Measurements from ENCODE around the gene RFX4.

RFX4 gene

GRCh38 chr12:106739815-106740530 lies 157.2 kb downstream of the RFX4 start:
- peaks cover 0 to 11% of the 10 kb centered on the region in 2 donors for H3K4me1 ChIP-seq (ENCODE audit: control insufficient read depth in 2 of 2, insufficient read depth in 2 of 2, low read length in 2 of 2)
- no peak overlapping the region for H3K9ac ChIP-seq (ENCODE audit: low read depth in 1 of 2, low read length in 2 of 2)
- peak overlapping the region; percentile 0 to 36 for H3K4me3 ChIP-seq (ENCODE audit: low read length in 2 of 2)
- H3K27me3 ChIP-seq (ENCODE audit: control insufficient read depth in 2 of 2, insufficient read depth in 2 of 2, low read length in 2 of 2): no peaks in the 10 kb centered on the region
- H3K27ac ChIP-seq (ENCODE audit: low read depth in 2 of 2, low read length in 2 of 2): peak overlapping the region in 1 of 2 donors; percentile 14
- H3K36me3 ChIP-seq (ENCODE audit: control insufficient read depth in 2 of 2, insufficient read depth in 2 of 2, low read length in 2 of 2): no peaks in the 10 kb centered on the region
- H3K9me3 ChIP-seq (ENCODE audit: control insufficient read depth in 2 of 2, low read length in 2 of 2): no peaks in the 10 kb centered on the region

DNA sequence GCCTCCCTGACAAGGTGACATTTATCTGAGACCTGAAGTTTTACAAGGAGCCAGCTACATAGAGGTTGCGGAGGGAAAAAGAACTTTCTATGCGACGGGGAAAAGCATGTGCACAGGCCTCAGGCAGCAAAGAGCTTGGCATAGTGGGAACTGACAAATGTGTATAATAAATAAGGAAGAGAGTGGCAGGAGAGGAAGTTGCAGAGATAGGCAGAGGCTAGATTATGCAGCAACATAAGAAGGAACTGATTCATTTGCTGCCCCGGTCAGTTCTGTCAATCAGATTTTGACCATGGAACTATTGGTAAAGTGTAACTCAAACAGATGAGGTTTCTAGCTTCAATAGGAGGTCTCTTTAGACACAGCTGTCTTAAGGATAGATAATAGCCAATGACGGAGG lies 158.0 kb downstream of the RFX4 start:
- Histone ChIP-seq H3K4me3 (ENCODE audit: low read length in 2 of 2) (no peak overlapping the region), H3K27ac (ENCODE audit: low read depth in 2 of 2, low read length in 2 of 2) (no peak overlapping the region), H3K4me1 (ENCODE audit: control insufficient read depth in 2 of 2, insufficient read depth in 2 of 2, low read length in 2 of 2) (peaks cover 0 to 11% of the 10 kb centered on the region in 2 donors), H3K36me3 (ENCODE audit: control insufficient read depth in 2 of 2, insufficient read depth in 2 of 2, low read length in 2 of 2) (no peaks in the 10 kb centered on the region), H3K9ac (ENCODE audit: low read depth in 1 of 2, low read length in 2 of 2) (no peak overlapping the region), H3K27me3 (ENCODE audit: control insufficient read depth in 2 of 2, insufficient read depth in 2 of 2, low read length in 2 of 2) (no peaks in the 10 kb centered on the region), H3K9me3 (ENCODE audit: control insufficient read depth in 2 of 2, low read length in 2 of 2) (no peaks in the 10 kb centered on the region)

GRCh38 chr12:106741247-106741646 lies 158.4 kb downstream of the RFX4 start:
- Histone ChIP-seq H3K36me3 (ENCODE audit: control insufficient read depth in 2 of 2, insufficient read depth in 2 of 2, low read length in 2 of 2) (no peaks in the 10 kb centered on the region), H3K9ac (ENCODE audit: low read depth in 1 of 2, low read length in 2 of 2) (no peak overlapping the region), H3K4me1 (ENCODE audit: control insufficient read depth in 2 of 2, insufficient read depth in 2 of 2, low read length in 2 of 2) (peaks cover 0 to 11% of the 10 kb centered on the region in 2 donors), H3K4me3 (ENCODE audit: low read length in 2 of 2) (no peak overlapping the region), H3K27me3 (ENCODE audit: control insufficient read depth in 2 of 2, insufficient read depth in 2 of 2, low read length in 2 of 2) (no peaks in the 10 kb centered on the region), H3K9me3 (ENCODE audit: control insufficient read depth in 2 of 2, low read length in 2 of 2) (no peaks in the 10 kb centered on the region), H3K27ac (ENCODE audit: low read depth in 2 of 2, low read length in 2 of 2) (no peak overlapping the region)

DNA sequence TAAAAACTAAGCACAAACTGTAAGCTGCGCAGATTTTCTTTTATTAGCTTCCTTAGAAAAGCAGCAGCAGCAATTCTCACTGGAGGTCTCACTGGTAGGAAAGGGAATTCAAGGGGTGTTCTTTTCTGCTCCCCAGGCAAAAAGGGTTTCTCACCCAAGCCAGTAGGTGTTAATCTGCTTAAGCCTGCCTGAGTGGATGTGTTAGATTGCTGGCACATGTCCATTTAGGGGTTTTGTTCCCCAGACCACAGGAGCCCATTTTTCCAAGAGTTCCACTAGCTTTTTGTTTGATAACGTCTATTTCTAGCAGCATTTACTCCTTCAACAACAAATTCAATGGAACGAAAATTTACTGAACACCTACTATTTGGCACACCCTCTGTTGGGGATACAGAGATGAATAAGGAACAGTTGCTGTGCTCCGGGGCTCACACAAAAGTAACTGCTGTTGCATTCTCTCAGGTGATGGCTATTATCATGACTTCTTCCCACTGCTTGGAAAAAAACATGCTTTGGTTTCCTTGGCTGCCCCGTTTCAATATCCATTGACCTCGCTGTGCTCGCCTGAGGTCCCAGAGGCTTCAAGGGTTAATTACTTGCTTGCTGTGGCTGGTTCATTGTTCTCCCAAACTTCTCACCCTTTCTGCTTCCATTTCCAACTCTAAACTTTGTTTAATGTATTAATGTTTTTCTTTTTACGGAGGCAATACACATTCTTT lies 160.6 kb downstream of the RFX4 start:
- Histone ChIP-seq H3K27me3 (ENCODE audit: control insufficient read depth in 2 of 2, insufficient read depth in 2 of 2, low read length in 2 of 2) (no peaks in the 10 kb centered on the region), H3K4me1 (ENCODE audit: control insufficient read depth in 2 of 2, insufficient read depth in 2 of 2, low read length in 2 of 2) (peaks cover 0 to 11% of the 10 kb centered on the region in 2 donors), H3K9ac (ENCODE audit: low read depth in 1 of 2, low read length in 2 of 2) (no peak overlapping the region), H3K4me3 (ENCODE audit: low read length in 2 of 2) (no peak overlapping the region), H3K36me3 (ENCODE audit: control insufficient read depth in 2 of 2, insufficient read depth in 2 of 2, low read length in 2 of 2) (no peaks in the 10 kb centered on the region), H3K27ac (ENCODE audit: low read depth in 2 of 2, low read length in 2 of 2) (no peak overlapping the region), H3K9me3 (ENCODE audit: control insufficient read depth in 2 of 2, low read length in 2 of 2) (no peaks in the 10 kb centered on the region)

GRCh38 chr12:106744600-106744999 lies 161.8 kb downstream of the RFX4 start:
- Histone ChIP-seq H3K27me3 (ENCODE audit: control insufficient read depth in 2 of 2, insufficient read depth in 2 of 2, low read length in 2 of 2) (no peaks in the 10 kb centered on the region), H3K9ac (ENCODE audit: low read depth in 1 of 2, low read length in 2 of 2) (no peak overlapping the region), H3K27ac (ENCODE audit: low read depth in 2 of 2, low read length in 2 of 2) (no peak overlapping the region), H3K9me3 (ENCODE audit: control insufficient read depth in 2 of 2, low read length in 2 of 2) (no peaks in the 10 kb centered on the region), H3K4me1 (ENCODE audit: control insufficient read depth in 2 of 2, insufficient read depth in 2 of 2, low read length in 2 of 2) (peaks cover 0 to 7% of the 10 kb centered on the region in 2 donors), H3K4me3 (ENCODE audit: low read length in 2 of 2) (no peak overlapping the region), H3K36me3 (ENCODE audit: control insufficient read depth in 2 of 2, insufficient read depth in 2 of 2, low read length in 2 of 2) (no peaks in the 10 kb centered on the region)

GRCh38 chr12:106745181-106745745 lies 162.5 kb downstream of the RFX4 start:
- Histone ChIP-seq H3K9me3 (ENCODE audit: control insufficient read depth in 2 of 2, low read length in 2 of 2) (no peaks in the 10 kb centered on the region), H3K27me3 (ENCODE audit: control insufficient read depth in 2 of 2, insufficient read depth in 2 of 2, low read length in 2 of 2) (no peaks in the 10 kb centered on the region), H3K4me1 (ENCODE audit: control insufficient read depth in 2 of 2, insufficient read depth in 2 of 2, low read length in 2 of 2) (no peaks in the 10 kb centered on the region), H3K27ac (ENCODE audit: low read depth in 2 of 2, low read length in 2 of 2) (no peak overlapping the region), H3K36me3 (ENCODE audit: control insufficient read depth in 2 of 2, insufficient read depth in 2 of 2, low read length in 2 of 2) (no peaks in the 10 kb centered on the region), H3K4me3 (ENCODE audit: low read length in 2 of 2) (no peak overlapping the region), H3K9ac (ENCODE audit: low read depth in 1 of 2, low read length in 2 of 2) (no peak overlapping the region)

DNA sequence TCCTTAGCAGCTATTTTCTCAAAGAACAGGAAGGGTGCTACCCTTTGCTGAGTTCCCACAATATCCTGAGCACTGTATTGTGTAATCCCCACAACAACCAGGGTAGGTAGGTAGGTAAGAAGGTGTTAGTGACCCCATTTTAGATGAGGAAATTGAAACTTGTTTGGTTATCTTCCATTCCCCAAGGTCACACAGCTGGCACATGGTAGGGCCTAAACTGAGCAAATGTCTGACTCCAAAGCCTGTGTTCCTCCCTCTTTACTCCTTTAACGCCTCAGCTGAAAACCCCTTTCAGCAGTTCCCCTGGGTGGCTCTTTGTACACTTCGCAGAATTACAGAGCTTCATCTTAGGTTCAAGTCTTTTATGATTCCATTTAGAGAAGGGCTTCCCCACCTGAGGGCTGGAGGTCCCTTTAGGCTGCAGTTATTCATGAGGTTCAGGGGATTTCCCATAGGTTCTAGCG lies 165.2 kb downstream of the RFX4 start:
- Histone ChIP-seq H3K4me3 (ENCODE audit: low read length in 2 of 2) (no peak overlapping the region), H3K9ac (ENCODE audit: low read depth in 1 of 2, low read length in 2 of 2) (no peak overlapping the region), H3K4me1 (ENCODE audit: control insufficient read depth in 2 of 2, insufficient read depth in 2 of 2, low read length in 2 of 2) (no peaks in the 10 kb centered on the region), H3K27me3 (ENCODE audit: control insufficient read depth in 2 of 2, insufficient read depth in 2 of 2, low read length in 2 of 2) (no peaks in the 10 kb centered on the region), H3K9me3 (ENCODE audit: control insufficient read depth in 2 of 2, low read length in 2 of 2) (no peaks in the 10 kb centered on the region), H3K27ac (ENCODE audit: low read depth in 2 of 2, low read length in 2 of 2) (no peak overlapping the region), H3K36me3 (ENCODE audit: control insufficient read depth in 2 of 2, insufficient read depth in 2 of 2, low read length in 2 of 2) (no peaks in the 10 kb centered on the region)

GRCh38 chr12:106750524-106750923 lies 167.7 kb downstream of the RFX4 start:
- H3K9ac ChIP-seq (ENCODE audit: low read depth in 1 of 2, low read length in 2 of 2): no peak overlapping the region
- H3K9me3 ChIP-seq (ENCODE audit: control insufficient read depth in 2 of 2, low read length in 2 of 2): no peaks in the 10 kb centered on the region
- H3K27me3 ChIP-seq (ENCODE audit: control insufficient read depth in 2 of 2, insufficient read depth in 2 of 2, low read length in 2 of 2): no peaks in the 10 kb centered on the region
- no peaks in the 10 kb centered on the region for H3K36me3 ChIP-seq (ENCODE audit: control insufficient read depth in 2 of 2, insufficient read depth in 2 of 2, low read length in 2 of 2)
- no peaks in the 10 kb centered on the region for H3K4me1 ChIP-seq (ENCODE audit: control insufficient read depth in 2 of 2, insufficient read depth in 2 of 2, low read length in 2 of 2)
- H3K27ac ChIP-seq (ENCODE audit: low read depth in 2 of 2, low read length in 2 of 2): no peak overlapping the region
- no peak overlapping the region for H3K4me3 ChIP-seq (ENCODE audit: low read length in 2 of 2)

DNA sequence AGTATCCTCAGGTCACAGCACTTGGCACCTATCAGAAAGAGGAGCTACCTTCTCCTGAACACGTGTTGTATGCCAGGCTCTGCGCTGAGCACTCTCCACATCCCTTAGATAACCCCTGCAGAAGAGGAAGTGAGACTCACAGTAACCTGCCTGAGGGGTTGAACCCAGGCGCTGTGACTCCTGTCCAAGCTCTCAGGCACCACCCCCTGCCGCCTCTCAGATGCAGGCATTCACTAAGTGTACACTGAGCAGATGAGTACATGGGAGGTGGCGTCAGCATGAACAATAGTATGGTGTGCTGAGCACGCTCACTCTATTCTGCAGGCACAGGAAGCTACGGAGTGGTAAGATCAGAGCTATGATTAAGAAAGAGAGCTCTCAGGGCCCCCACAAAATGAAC lies 170.7 kb downstream of the RFX4 start:
- Histone ChIP-seq H3K36me3 (ENCODE audit: control insufficient read depth in 2 of 2, insufficient read depth in 2 of 2, low read length in 2 of 2) (no peaks in the 10 kb centered on the region), H3K4me3 (ENCODE audit: low read length in 2 of 2) (no peak overlapping the region), H3K27ac (ENCODE audit: low read depth in 2 of 2, low read length in 2 of 2) (no peak overlapping the region), H3K27me3 (ENCODE audit: control insufficient read depth in 2 of 2, insufficient read depth in 2 of 2, low read length in 2 of 2) (no peaks in the 10 kb centered on the region), H3K9me3 (ENCODE audit: control insufficient read depth in 2 of 2, low read length in 2 of 2) (no peaks in the 10 kb centered on the region), H3K4me1 (ENCODE audit: control insufficient read depth in 2 of 2, insufficient read depth in 2 of 2, low read length in 2 of 2) (peaks cover 3 to 4% of the 10 kb centered on the region in 2 donors), H3K9ac (ENCODE audit: low read depth in 1 of 2, low read length in 2 of 2) (no peak overlapping the region)

DNA sequence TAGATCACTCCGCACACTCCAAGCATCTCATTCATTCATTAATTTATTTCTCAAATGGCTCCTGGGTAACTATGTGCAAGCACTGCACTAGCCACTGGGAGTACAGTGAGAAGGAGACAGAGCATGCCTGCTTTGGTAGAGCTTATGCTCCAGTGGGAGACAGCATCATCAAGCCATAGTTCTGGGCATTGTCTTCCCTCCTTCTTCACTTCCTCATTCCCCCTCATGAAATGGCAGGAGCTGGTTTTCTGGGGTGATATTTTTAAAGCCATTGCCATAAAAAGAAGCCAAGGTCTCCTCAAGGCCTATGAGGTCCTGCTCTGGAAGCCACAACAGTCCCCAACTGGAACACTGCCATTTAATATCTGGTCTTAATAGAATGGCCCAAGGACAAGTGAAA lies 171.5 kb downstream of the RFX4 start:
- H3K9ac ChIP-seq (ENCODE audit: low read depth in 1 of 2, low read length in 2 of 2): no peak overlapping the region
- no peaks in the 10 kb centered on the region for H3K36me3 ChIP-seq (ENCODE audit: control insufficient read depth in 2 of 2, insufficient read depth in 2 of 2, low read length in 2 of 2)
- no peaks in the 10 kb centered on the region for H3K27me3 ChIP-seq (ENCODE audit: control insufficient read depth in 2 of 2, insufficient read depth in 2 of 2, low read length in 2 of 2)
- H3K9me3 ChIP-seq (ENCODE audit: control insufficient read depth in 2 of 2, low read length in 2 of 2): no peaks in the 10 kb centered on the region
- H3K4me1 ChIP-seq (ENCODE audit: control insufficient read depth in 2 of 2, insufficient read depth in 2 of 2, low read length in 2 of 2): peaks cover 9 to 11% of the 10 kb centered on the region in 2 donors
- no peak overlapping the region for H3K27ac ChIP-seq (ENCODE audit: low read depth in 2 of 2, low read length in 2 of 2)
- H3K4me3 ChIP-seq (ENCODE audit: low read length in 2 of 2): no peak overlapping the region
